Motor neuron (in vitro differentiated cells): ENCODE results near the gene ZBTB16. TPM values are rescaled to one million over a fixed set of nuclear protein-coding genes. Genes with fewer than 3 reads are reported as not detected.

Experiments used
- ATAC-seq, 8 experiments: fragments of 200-7000 bp; cut with Tn5 transposase; replicated peaks in 6 of 8; 2 replicates each; pipeline ENCODE4 v1.8.0; 2021; ENCODE audit warnings: mild to moderate bottlenecking in 8 of 8, moderate library complexity in 8 of 8
- H3K27ac ChIP-seq, 2 donors: fragments of 250-450 bp; sonication (Bioruptor Pico); 2 replicates each; pipeline ENCODE4 v1.9.0; 2021; ENCODE audit warnings: antibody characterized with exemption in 2 of 2, mild to moderate bottlenecking in 2 of 2, moderate library complexity in 1 of 2
- H3K4me1 ChIP-seq, 2 donors: fragments of 250-450 bp; sonication (Bioruptor Pico); replicated peaks in 1 of 2; 2 replicates each; pipeline ENCODE4 v1.6.1; 2021; ENCODE audit warnings: antibody characterized with exemption in 2 of 2, mild to moderate bottlenecking in 2 of 2, moderate library complexity in 1 of 2
- H3K4me3 ChIP-seq, 5 donors: fragments of 250-450 bp; sonication (Bioruptor Pico); 2 replicates each; pipeline ENCODE4 v1.9.0; 2021; ENCODE audit warnings: antibody characterized with exemption in 5 of 5, mild to moderate bottlenecking in 5 of 5, moderate library complexity in 4 of 5
- WGBS, 10 experiments: fragments of 450-650 bp; shearing (Covaris generic); methylation state at CpG; one replicate each; pipeline ENCODE4 v1.0.0; 2022; 5-methylcytosine and 5-hydroxymethylcytosine counted together
- in situ Hi-C, 9 experiments: fragments of 400-800 bp; cut with MboI; loops; one replicate each; pipeline ENCODE4 v1.15.0; 2021; ENCODE audit warnings: low sequenced_read_pairs in 9 of 9, low pct_unique_long_range_greater_than_20kb in 2 of 9; ENCODE audit not compliant: unreplicated experiment in 9 of 9
- total RNA-seq, 8 experiments: library from RNA; unstranded; fragments of 300-600 nt; gene quantifications; 2 replicates each; pipeline versions ENCODE4 v1.2.3 to v1.2.4, GENCODE V29; 2022

Gene ZBTB16
- total RNA-seq, 8 experiments from 2014 or later = 0.07 to 26.6 (median 7.3) TPM; not detected in 1

- no peak overlapping the region for H3K27ac ChIP-seq
- 20 to 83% (median 60%) methylated on average over 1 to 5 of the region's 9 CpGs; no CpG with 5 or more reads in 4 of the 10 experiments for WGBS, 10 experiments
Measured at GRCh38 chr11:114252767-114253166, 193.3 kb downstream of the ZBTB16 start.

DNA sequence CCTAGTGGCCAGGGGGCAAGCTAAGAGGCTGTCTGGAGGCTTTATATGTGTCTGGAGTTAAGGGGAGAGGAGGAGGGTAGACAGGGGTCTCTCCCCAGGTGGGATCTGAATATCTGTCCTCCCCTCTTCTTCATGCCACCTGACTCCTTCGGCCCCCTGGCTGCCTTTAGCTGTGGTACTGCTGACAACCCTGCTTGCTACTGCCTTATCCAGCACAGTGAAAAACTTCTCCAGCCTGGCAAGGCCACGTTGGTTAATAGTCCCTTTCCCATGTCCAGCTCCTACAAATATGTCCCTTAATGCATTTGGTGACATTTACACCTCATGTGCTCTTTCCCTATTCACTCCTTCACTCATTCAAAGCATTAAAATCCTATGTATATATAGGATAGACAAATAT, 194.3 kb downstream of the ZBTB16 start:
- in situ Hi-C loops = loop anchor here in 8 of 9 experiments (10.0 to 25.0 kb wide), 5 partner anchors 216 to 941 kb away; partner anchors contain the start of genes HTR3A (in 3 of the 8), USP28 (in 3 of the 8) and TTC12 (in 1 of the 8)
- no peak for ATAC-seq
- 0 to 60% methylated on average over 1 of the region's 2 CpGs; no CpG with 5 or more reads in 8 of the 10 experiments for WGBS, 10 experiments

More at GRCh38 chr11:114252767-114253166, 193.3 kb downstream of the ZBTB16 start:
- in situ Hi-C loops = loop anchor here in 8 of 9 experiments (10.0 to 25.0 kb wide), 5 partner anchors 215 to 940 kb away; partner anchors contain the start of genes HTR3A (in 3 of the 8), USP28 (in 3 of the 8) and TTC12 (in 1 of the 8)
- ATAC-seq = peak in 1 of 8 experiments; percentile 2
- H3K4me1 ChIP-seq = peaks cover 55 to 68% of the 10 kb centered on the region in 2 donors
- H3K4me3 ChIP-seq = no peak overlapping the region

GRCh38 chr11:114254571-114255146, 195.1 kb downstream of the ZBTB16 start:
- ATAC-seq = no peak
- H3K4me3 ChIP-seq = no peak overlapping the region
- WGBS, 10 experiments = 0 to 98% (median 82%) methylated on average over 1 to 8 of the region's 14 CpGs; no CpG with 5 or more reads in 3 of the 10 experiments
- H3K4me1 ChIP-seq = peaks cover 64 to 80% of the 10 kb centered on the region in 2 donors
- in situ Hi-C loops = loop anchor here in 8 of 9 experiments (10.0 to 25.0 kb wide), 5 partner anchors 217 to 942 kb away; partner anchors contain the start of genes HTR3A (in 3 of the 8), USP28 (in 3 of the 8) and TTC12 (in 1 of the 8)
- no peak overlapping the region for H3K27ac ChIP-seq

More for the DNA sequence above, 194.3 kb downstream of the ZBTB16 start:
- no peak overlapping the region for H3K27ac ChIP-seq
- no peak overlapping the region for H3K4me3 ChIP-seq
- peaks cover 64 to 78% of the 10 kb centered on the region in 2 donors for H3K4me1 ChIP-seq

DNA sequence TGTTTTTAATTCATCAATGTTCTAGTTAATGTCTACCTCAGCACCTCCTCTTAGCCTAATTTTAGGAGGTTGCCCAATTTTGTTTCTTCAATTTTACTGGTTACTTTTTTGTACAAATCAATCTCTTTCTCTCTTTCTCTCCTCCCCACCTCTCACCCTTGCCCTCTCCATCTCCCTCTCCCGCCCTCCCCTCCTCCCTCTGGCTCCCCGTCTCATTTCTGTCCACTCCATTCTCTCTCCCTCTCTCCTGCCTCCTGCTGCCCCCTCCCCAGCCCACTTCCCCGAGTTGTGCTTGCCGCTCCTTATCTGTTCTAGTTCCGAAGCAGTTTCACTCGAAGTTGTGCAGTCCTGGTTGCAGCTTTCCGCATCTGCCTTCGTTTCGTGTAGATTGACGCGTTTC, 195.8 kb downstream of the ZBTB16 start:
- in situ Hi-C loops = loop anchor here in 8 of 9 experiments (10.0 to 25.0 kb wide), 5 partner anchors 218 to 943 kb away; partner anchors contain the start of genes HTR3A (in 3 of the 8), USP28 (in 3 of the 8) and TTC12 (in 1 of the 8)
- peaks cover 64 to 82% of the 10 kb centered on the region in 2 donors for H3K4me1 ChIP-seq
- no peak for ATAC-seq
- WGBS, 10 experiments = 30 to 100% (median 68%) methylated on average over 2 to 8 of the region's 11 CpGs; no CpG with 5 or more reads in 1 of the 10 experiments
- no peak overlapping the region for H3K4me3 ChIP-seq
- H3K27ac ChIP-seq = no peak overlapping the region

DNA sequence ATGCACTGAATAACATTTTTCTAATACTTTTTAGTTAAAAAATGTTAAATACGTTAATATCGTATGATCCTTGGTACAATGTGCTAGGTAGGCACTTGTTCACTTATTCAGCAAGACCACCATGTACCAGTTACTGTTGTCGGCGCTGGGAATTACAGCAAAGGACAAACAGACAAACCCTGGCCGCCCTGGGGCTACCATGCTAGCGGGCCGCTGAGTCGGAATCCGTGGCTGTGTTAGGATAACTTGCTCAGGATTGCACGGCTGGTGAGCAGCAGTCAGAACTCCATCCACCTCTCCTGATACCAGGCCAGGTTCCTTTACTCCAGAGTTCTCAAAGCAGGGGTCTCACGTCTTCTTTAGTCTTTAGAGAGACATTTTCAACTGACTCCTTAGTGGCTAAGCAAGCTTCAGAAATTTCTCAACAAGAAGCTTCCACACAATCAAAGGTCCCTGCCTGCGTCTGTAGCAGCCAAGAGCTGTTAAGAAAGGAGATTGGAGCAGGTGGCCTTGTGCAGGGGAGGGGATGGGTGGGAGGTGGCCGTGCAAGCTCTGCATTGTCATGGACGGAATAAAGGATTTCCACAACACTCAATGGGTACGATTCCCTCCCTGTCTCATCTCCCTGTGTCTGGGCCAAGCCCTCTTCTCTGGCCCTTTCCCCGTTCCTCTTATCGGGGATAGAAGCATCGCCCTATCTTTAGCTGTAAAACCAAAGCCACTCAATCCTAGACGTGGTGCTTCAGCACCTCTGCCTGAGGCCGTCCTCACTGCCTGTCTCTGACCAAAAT, 196.9 kb downstream of the ZBTB16 start:
- ATAC-seq = peak in 3 of 8 experiments; percentile 6 to 10 (median 8)
- in situ Hi-C loops = loop anchor here in 8 of 9 experiments (10.0 to 25.0 kb wide), 5 partner anchors 219 to 944 kb away; partner anchors contain the start of genes HTR3A (in 3 of the 8), USP28 (in 3 of the 8) and TTC12 (in 1 of the 8)
- Histone ChIP-seq H3K4me3 (no peak overlapping the region), H3K27ac (peak overlapping the region; percentile 19 to 74), H3K4me1 (peaks cover 64 to 84% of the 10 kb centered on the region in 2 donors)
- WGBS, 10 experiments = 30 to 94% (median 54%) methylated on average over 1 to 12 of the region's 20 CpGs; no CpG with 5 or more reads in 1 of the 10 experiments

DNA sequence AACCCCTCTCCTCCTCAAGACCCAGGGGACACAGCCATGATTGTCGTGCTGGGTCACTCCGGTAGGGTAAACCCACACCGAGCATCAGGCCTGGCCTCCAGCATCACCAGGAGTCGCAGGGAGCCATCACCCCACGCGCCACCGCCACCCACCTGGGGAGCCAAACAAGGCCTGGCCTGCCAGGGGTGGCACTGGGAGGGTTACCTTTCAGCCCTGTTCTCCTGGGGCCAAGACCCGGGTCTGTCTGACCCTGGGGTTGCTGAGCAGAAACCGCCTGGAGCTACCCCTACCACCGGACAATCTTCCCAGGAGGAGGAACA, 197.4 kb downstream of the ZBTB16 start:
- peaks cover 58 to 78% of the 10 kb centered on the region in 2 donors for H3K4me1 ChIP-seq
- in situ Hi-C loops = loop anchor here in 8 of 9 experiments (10.0 to 25.0 kb wide), 5 partner anchors 220 to 945 kb away; partner anchors contain the start of genes HTR3A (in 3 of the 8), USP28 (in 3 of the 8) and TTC12 (in 1 of the 8)
- peak overlapping the region; percentile 19 to 74 for H3K27ac ChIP-seq
- 37 to 47% (median 38%) methylated on average over 2 to 3 of the region's 10 CpGs; no CpG with 5 or more reads in 7 of the 10 experiments for WGBS, 10 experiments
- H3K4me3 ChIP-seq = no peak overlapping the region
- ATAC-seq = no peak

DNA sequence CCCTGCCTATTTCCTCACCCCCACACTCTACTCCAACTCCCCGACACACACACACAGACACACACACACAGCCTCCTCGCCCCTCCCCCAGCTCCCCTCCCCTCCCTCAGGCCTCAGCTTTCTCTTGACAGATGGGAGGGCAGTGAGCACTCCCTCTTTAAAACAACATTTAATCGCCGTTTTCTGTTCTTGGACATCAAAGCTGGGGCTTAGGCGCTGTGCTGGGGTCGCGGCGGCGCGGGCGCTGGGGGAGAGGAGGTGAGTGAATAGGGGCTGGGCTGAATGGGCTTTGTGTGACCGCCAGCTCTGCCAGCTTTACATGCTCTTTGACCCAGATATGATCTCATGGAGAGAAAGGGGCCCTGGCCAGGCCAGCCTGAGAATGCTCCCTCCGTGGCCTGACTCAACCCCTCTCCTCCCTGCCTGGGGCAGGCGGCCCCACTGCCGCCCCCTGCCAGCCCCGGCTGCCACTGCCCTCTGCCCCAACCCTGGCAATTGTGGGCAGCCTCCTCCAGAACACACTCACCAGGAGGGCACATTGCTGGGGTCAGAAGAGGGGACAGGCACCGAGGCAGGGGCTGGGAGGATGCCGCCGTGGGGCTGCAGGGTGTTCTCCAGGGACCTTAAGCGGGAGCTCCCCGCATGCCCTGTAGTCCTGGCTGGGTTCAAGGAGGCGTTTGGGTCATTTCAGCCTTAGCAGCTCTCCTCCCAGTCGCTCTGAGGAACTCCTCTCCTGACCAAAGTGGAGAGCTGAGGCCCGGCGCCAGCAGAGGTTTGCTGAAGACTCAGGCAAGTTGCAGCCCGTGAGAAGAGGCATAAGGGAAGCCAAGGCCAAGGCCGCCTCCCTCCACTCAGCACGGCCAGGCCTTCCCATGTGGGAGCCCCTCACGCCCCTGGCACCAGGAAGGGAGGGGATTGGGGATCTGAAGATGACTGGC, 198.4 kb downstream of the ZBTB16 start:
- 0 to 40% (median 10%) methylated on average over 1 of the region's 29 CpGs; no CpG with 5 or more reads in 4 of the 10 experiments for WGBS, 10 experiments
- Histone ChIP-seq H3K4me3 (peak overlapping the region in 1 of 5 donors; percentile 18), H3K27ac (peak overlapping the region; percentile 19 to 74), H3K4me1 (peaks cover 50 to 69% of the 10 kb centered on the region in 2 donors)
- in situ Hi-C loops = loop anchor here in 8 of 9 experiments (10.0 to 25.0 kb wide), 5 partner anchors 221 to 946 kb away; partner anchors contain the start of genes HTR3A (in 3 of the 8), USP28 (in 3 of the 8) and TTC12 (in 1 of the 8)
- ATAC-seq = peak in 5 of 8 experiments; percentile 80 to 90 (median 83)

DNA sequence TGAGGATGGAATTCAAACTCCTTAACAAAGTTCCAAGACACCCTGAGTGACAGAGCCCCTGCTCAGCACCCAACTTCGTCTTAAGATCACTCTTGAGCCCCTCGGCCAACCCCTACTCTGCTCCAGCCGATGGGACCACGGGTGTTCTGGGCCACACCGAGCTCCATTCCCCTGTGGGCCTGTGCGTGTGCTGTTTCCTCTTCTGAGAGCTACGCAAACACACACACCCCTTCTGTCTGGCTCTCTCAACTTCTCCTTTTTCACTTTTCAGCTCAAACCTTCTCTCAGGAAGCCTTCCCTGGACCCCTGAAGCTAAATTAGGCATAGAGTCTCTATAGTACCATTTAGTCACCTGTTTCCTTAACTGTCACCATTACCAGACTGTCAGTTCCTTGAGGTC, 199.2 kb downstream of the ZBTB16 start:
- in situ Hi-C loops = loop anchor here in 8 of 9 experiments (10.0 to 25.0 kb wide), 5 partner anchors 221 to 946 kb away; partner anchors contain the start of genes HTR3A (in 3 of the 8), USP28 (in 3 of the 8) and TTC12 (in 1 of the 8)
- Histone ChIP-seq H3K27ac (no peak overlapping the region), H3K4me1 (peaks cover 42 to 61% of the 10 kb centered on the region in 2 donors), H3K4me3 (no peak overlapping the region)
- ATAC-seq = no peak
- 50 to 100% (median 63%) methylated on average over 1 to 7 of the region's 7 CpGs; no CpG with 5 or more reads in 5 of the 10 experiments for WGBS, 10 experiments

DNA sequence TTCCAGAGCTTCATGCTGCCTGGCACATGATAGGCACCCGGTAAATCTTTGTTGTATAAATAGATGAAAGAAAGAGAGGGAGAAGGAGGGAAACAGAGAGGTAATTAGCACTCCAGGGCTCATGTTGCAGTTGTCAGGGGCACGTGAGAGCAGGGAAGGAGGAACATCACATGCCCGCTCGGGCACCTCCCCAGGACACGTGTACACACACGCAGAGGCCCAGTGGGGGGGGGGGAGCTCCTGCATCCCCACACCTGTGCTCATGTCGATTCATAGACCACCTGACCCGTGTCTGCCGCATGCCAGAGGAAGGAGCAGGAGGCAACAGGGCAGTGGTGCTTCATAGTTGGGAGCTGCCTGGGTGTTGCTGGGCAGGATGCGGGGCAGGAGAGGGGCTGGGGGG, 199.6 kb downstream of the ZBTB16 start:
- no peak for ATAC-seq
- peaks cover 41 to 56% of the 10 kb centered on the region in 2 donors for H3K4me1 ChIP-seq
- 0 to 100% (median 72%) methylated on average over 1 to 4 of the region's 10 CpGs; no CpG with 5 or more reads in 3 of the 10 experiments for WGBS, 10 experiments
- H3K4me3 ChIP-seq = no peak overlapping the region
- H3K27ac ChIP-seq = no peak overlapping the region
- in situ Hi-C loops = loop anchor here in 8 of 9 experiments (10.0 to 25.0 kb wide), 5 partner anchors 222 to 947 kb away; partner anchors contain the start of genes HTR3A (in 3 of the 8), USP28 (in 3 of the 8) and TTC12 (in 1 of the 8)

DNA sequence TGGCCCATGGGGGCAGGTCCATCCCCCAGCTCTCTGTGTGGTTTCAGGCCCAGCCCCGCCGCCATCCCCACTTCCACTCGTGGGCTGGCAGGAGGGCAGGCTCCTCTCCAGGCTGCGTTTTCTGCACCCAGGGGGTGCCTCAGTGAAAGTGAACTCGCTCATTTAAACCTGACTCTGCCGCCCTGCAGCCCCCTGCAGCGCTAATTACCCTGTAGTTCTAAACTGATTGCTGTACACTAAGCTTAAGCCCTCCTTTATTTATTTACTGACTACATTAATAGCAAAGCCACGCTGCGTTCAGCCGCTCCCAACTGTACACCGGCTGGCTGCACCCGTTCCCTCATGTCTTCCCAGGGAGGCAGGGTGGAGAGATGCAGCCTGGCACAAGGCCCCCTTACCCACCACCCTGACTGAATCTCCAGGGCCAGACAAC, 200.1 kb downstream of the ZBTB16 start:
- no peak overlapping the region for H3K27ac ChIP-seq
- WGBS, 10 experiments = 60 to 97% (median 88%) methylated on average over 1 to 5 of the region's 12 CpGs; no CpG with 5 or more reads in 5 of the 10 experiments
- ATAC-seq = no peak
- in situ Hi-C loops = loop anchor here in 8 of 9 experiments (10.0 to 25.0 kb wide), 5 partner anchors 222 to 947 kb away; partner anchors contain the start of genes HTR3A (in 3 of the 8), USP28 (in 3 of the 8) and TTC12 (in 1 of the 8)
- peaks cover 41 to 52% of the 10 kb centered on the region in 2 donors for H3K4me1 ChIP-seq
- H3K4me3 ChIP-seq = no peak overlapping the region

- H3K4me1 ChIP-seq = peaks cover 37 to 47% of the 10 kb centered on the region in 2 donors
- no peak overlapping the region for H3K4me3 ChIP-seq
- WGBS, 10 experiments = 50 to 100% (median 93%) methylated on average over 2 to 6 of the region's 6 CpGs; no CpG with 5 or more reads in 5 of the 10 experiments
- in situ Hi-C loops = loop anchor here (10.0 to 25.0 kb wide), 5 partner anchors 223 to 948 kb away; partner anchors contain the start of genes HTR3A (in 3 of the 9), USP28 (in 3 of the 9) and TTC12 (in 1 of the 9)
- no peak overlapping the region for H3K27ac ChIP-seq
- ATAC-seq = no peak
Measured at GRCh38 chr11:114260077-114260476, 200.6 kb downstream of the ZBTB16 start.
